ENCODE measurements around the gene TEX264. TPM values are rescaled to one million over a fixed set of nuclear protein-coding genes. Genes with fewer than 3 reads are reported as not detected.
"Not testable (repeated sequence)": the region's sequence is repeated elsewhere in the genome, so short reads cannot be mapped to it uniquely, and the experiment has no call there.

TEX264 gene
- polyA plus RNA-seq (2013, experiment 1 of 2) = 27.8 TPM
- 18.6 TPM for polyA plus RNA-seq (2013, experiment 2 of 2)

- peaks cover 4% of the 10 kb centered on the region for H3K36me3 ChIP-seq (ENCODE audit: control insufficient read depth, insufficient read depth, low read length)
- peak within 1 kb of the TSS; percentile 78 for H3K4me3 ChIP-seq (ENCODE audit: extremely low read depth, insufficient read depth, low read length, poor library complexity, severe bottlenecking)
- 2 to 5% methylated on average over 53 to 68 of the region's 81 CpGs for WGBS, 2 experiments (ENCODE audit: insufficient coverage in 2 of 2)
- peak within 1 kb of the TSS; percentile 59 for H3K27ac ChIP-seq (ENCODE audit: low read depth, low read length, severe bottlenecking)
- peaks cover 18% of the 10 kb centered on the region for H3K4me1 ChIP-seq (ENCODE audit: control insufficient read depth, insufficient read depth, low read length, poor library complexity, severe bottlenecking)
- no peaks in the 10 kb centered on the region for H3K9me3 ChIP-seq (ENCODE audit: control insufficient read depth, low read length)
These were observed at the start of gene TEX264 for GRCh38 chr3:51670823-51671733. TEX264 (plus strand) TSS chr3:51671252; CDS start chr3:51674305, 3,053 bp downstream.

GRCh38 chr3:51622413-51622812 lies 48.6 kb upstream of the TEX264 start:
- no peaks in the 10 kb centered on the region for H3K4me1 ChIP-seq (ENCODE audit: control insufficient read depth, insufficient read depth, low read length, poor library complexity, severe bottlenecking)
- no peak overlapping the region for H3K4me3 ChIP-seq (ENCODE audit: extremely low read depth, insufficient read depth, low read length, poor library complexity, severe bottlenecking)
- H3K9me3 ChIP-seq (ENCODE audit: control insufficient read depth, low read length) = no peaks in the 10 kb centered on the region
- no peak overlapping the region for H3K27ac ChIP-seq (ENCODE audit: low read depth, low read length, severe bottlenecking)
- peaks cover 3% of the 10 kb centered on the region for H3K36me3 ChIP-seq (ENCODE audit: control insufficient read depth, insufficient read depth, low read length)
- 100% methylated on average over 2 of the region's 3 CpGs; no CpG with 5 or more reads in 1 of the 2 experiments for WGBS, 2 experiments (ENCODE audit: insufficient coverage in 2 of 2)

GRCh38 chr3:51622868-51623267 lies 48.2 kb upstream of the TEX264 start:
- 96 to 100% methylated on average over 2 of the region's 4 CpGs for WGBS, 2 experiments (ENCODE audit: insufficient coverage in 2 of 2)
- peaks cover 6% of the 10 kb centered on the region for H3K36me3 ChIP-seq (ENCODE audit: control insufficient read depth, insufficient read depth, low read length)
- no peaks in the 10 kb centered on the region for H3K9me3 ChIP-seq (ENCODE audit: control insufficient read depth, low read length)
- H3K4me1 ChIP-seq (ENCODE audit: control insufficient read depth, insufficient read depth, low read length, poor library complexity, severe bottlenecking) = no peaks in the 10 kb centered on the region
- no peak overlapping the region for H3K4me3 ChIP-seq (ENCODE audit: extremely low read depth, insufficient read depth, low read length, poor library complexity, severe bottlenecking)
- H3K27ac ChIP-seq (ENCODE audit: low read depth, low read length, severe bottlenecking) = no peak overlapping the region

GRCh38 chr3:51630513-51630912 lies 40.5 kb upstream of the TEX264 start:
- peaks cover 70% of the 10 kb centered on the region for H3K36me3 ChIP-seq (ENCODE audit: control insufficient read depth, insufficient read depth, low read length)
- no peak overlapping the region for H3K4me3 ChIP-seq (ENCODE audit: extremely low read depth, insufficient read depth, low read length, poor library complexity, severe bottlenecking)
- H3K9me3 ChIP-seq (ENCODE audit: control insufficient read depth, low read length) = no peaks in the 10 kb centered on the region
- H3K4me1 ChIP-seq (ENCODE audit: control insufficient read depth, insufficient read depth, low read length, poor library complexity, severe bottlenecking) = no peaks in the 10 kb centered on the region
- WGBS, 2 experiments (ENCODE audit: insufficient coverage in 2 of 2) = 94 to 97% methylated on average over 3 to 4 of the region's 4 CpGs
- no peak overlapping the region for H3K27ac ChIP-seq (ENCODE audit: low read depth, low read length, severe bottlenecking)

GRCh38 chr3:51637144-51637940 lies 33.7 kb upstream of the TEX264 start:
- 95 to 96% methylated on average over 13 to 14 of the region's 14 CpGs for WGBS, 2 experiments (ENCODE audit: insufficient coverage in 2 of 2)
- no peak overlapping the region for H3K27ac ChIP-seq (ENCODE audit: low read depth, low read length, severe bottlenecking)
- H3K4me3 ChIP-seq (ENCODE audit: extremely low read depth, insufficient read depth, low read length, poor library complexity, severe bottlenecking) = no peak overlapping the region
- H3K36me3 ChIP-seq (ENCODE audit: control insufficient read depth, insufficient read depth, low read length) = peaks cover 83% of the 10 kb centered on the region
- H3K9me3 ChIP-seq (ENCODE audit: control insufficient read depth, low read length) = no peaks in the 10 kb centered on the region
- H3K4me1 ChIP-seq (ENCODE audit: control insufficient read depth, insufficient read depth, low read length, poor library complexity, severe bottlenecking) = no peaks in the 10 kb centered on the region

- 61 to 80% methylated on average over 4 to 6 of the region's 6 CpGs for WGBS, 2 experiments (ENCODE audit: insufficient coverage in 2 of 2)
- peaks cover 90% of the 10 kb centered on the region for H3K36me3 ChIP-seq (ENCODE audit: control insufficient read depth, insufficient read depth, low read length)
- H3K9me3 ChIP-seq (ENCODE audit: control insufficient read depth, low read length) = no peaks in the 10 kb centered on the region
- no peaks in the 10 kb centered on the region for H3K4me1 ChIP-seq (ENCODE audit: control insufficient read depth, insufficient read depth, low read length, poor library complexity, severe bottlenecking)
- H3K27ac ChIP-seq (ENCODE audit: low read depth, low read length, severe bottlenecking) = no peak overlapping the region
- no peak overlapping the region for H3K4me3 ChIP-seq (ENCODE audit: extremely low read depth, insufficient read depth, low read length, poor library complexity, severe bottlenecking)
These were observed 33.0 kb upstream of the TEX264 start for GRCh38 chr3:51637941-51638471.

- no CpG with 5 or more reads among the region's 2 CpGs for WGBS, 2 experiments (ENCODE audit: insufficient coverage in 2 of 2)
- no peaks in the 10 kb centered on the region for H3K4me1 ChIP-seq (ENCODE audit: control insufficient read depth, insufficient read depth, low read length, poor library complexity, severe bottlenecking)
- no peak overlapping the region for H3K27ac ChIP-seq (ENCODE audit: low read depth, low read length, severe bottlenecking)
- H3K36me3 ChIP-seq (ENCODE audit: control insufficient read depth, insufficient read depth, low read length) = peaks cover 94% of the 10 kb centered on the region
- H3K9me3 ChIP-seq (ENCODE audit: control insufficient read depth, low read length) = no peaks in the 10 kb centered on the region
- no peak overlapping the region for H3K4me3 ChIP-seq (ENCODE audit: extremely low read depth, insufficient read depth, low read length, poor library complexity, severe bottlenecking)
These were observed 28.6 kb upstream of the TEX264 start for GRCh38 chr3:51642462-51642861.

- Histone ChIP-seq H3K36me3 (ENCODE audit: control insufficient read depth, insufficient read depth, low read length) (peaks cover 69% of the 10 kb centered on the region), H3K4me3 (ENCODE audit: extremely low read depth, insufficient read depth, low read length, poor library complexity, severe bottlenecking) (no peak overlapping the region)
- WGBS, 2 experiments (ENCODE audit: insufficient coverage in 2 of 2) = 89 to 94% methylated on average over 9 of the region's 9 CpGs
These were observed 25.0 kb upstream of the TEX264 start for GRCh38 chr3:51646091-51646490.

GRCh38 chr3:51652103-51652502 lies 18.9 kb upstream of the TEX264 start:
- not testable (repeated sequence) for H3K4me1 ChIP-seq (ENCODE audit: control insufficient read depth, insufficient read depth, low read length, poor library complexity, severe bottlenecking); H3K27ac ChIP-seq (ENCODE audit: low read depth, low read length, severe bottlenecking); H3K4me3 ChIP-seq (ENCODE audit: extremely low read depth, insufficient read depth, low read length, poor library complexity, severe bottlenecking); H3K9me3 ChIP-seq (ENCODE audit: control insufficient read depth, low read length)
- 90 to 100% methylated on average over 1 to 2 of the region's 2 CpGs for WGBS, 2 experiments (ENCODE audit: insufficient coverage in 2 of 2)
- peaks cover 43% of the 10 kb centered on the region for H3K36me3 ChIP-seq (ENCODE audit: control insufficient read depth, insufficient read depth, low read length)

More at GRCh38 chr3:51646091-51646490, 25.0 kb upstream of the TEX264 start:
- Histone ChIP-seq H3K27ac (ENCODE audit: low read depth, low read length, severe bottlenecking) (no peak overlapping the region), H3K9me3 (ENCODE audit: control insufficient read depth, low read length) (no peaks in the 10 kb centered on the region), H3K4me1 (ENCODE audit: control insufficient read depth, insufficient read depth, low read length, poor library complexity, severe bottlenecking) (no peaks in the 10 kb centered on the region)

GRCh38 chr3:51653409-51653808 lies 17.6 kb upstream of the TEX264 start:
- not testable (repeated sequence) for H3K4me3 ChIP-seq (ENCODE audit: extremely low read depth, insufficient read depth, low read length, poor library complexity, severe bottlenecking); H3K27ac ChIP-seq (ENCODE audit: low read depth, low read length, severe bottlenecking); H3K4me1 ChIP-seq (ENCODE audit: control insufficient read depth, insufficient read depth, low read length, poor library complexity, severe bottlenecking); H3K9me3 ChIP-seq (ENCODE audit: control insufficient read depth, low read length)
- WGBS, 2 experiments (ENCODE audit: insufficient coverage in 2 of 2) = 100% methylated on average over 1 of the region's 2 CpGs; no CpG with 5 or more reads in 1 of the 2 experiments
- peaks cover 42% of the 10 kb centered on the region for H3K36me3 ChIP-seq (ENCODE audit: control insufficient read depth, insufficient read depth, low read length)
